Hepatocyte (in vitro differentiated cells): Measurements from ENCODE around the gene IGSF11. TPM values are rescaled to one million over a fixed set of nuclear protein-coding genes. Genes with fewer than 3 reads are reported as not detected.

Experiments used
- DNase-seq: peaks from one replicate; pipeline ENCODE4 v3.0.0-alpha.2; 2016; ENCODE audit warnings: low spot score
- H2AFZ ChIP-seq: fragments of 200-600 bp; sonication (generic); 2 replicates; pipeline ENCODE4 v1.6.0; 2016; ENCODE audit warnings: antibody characterized with exemption, mild to moderate bottlenecking
- H3K27ac ChIP-seq: fragments of 200-600 bp; sonication (generic); 2 replicates; pipeline ENCODE4 v1.5.1; 2016; ENCODE audit warnings: mild to moderate bottlenecking
- H3K27me3 ChIP-seq: fragments of 200-600 bp; sonication (generic); 2 replicates; pipeline ENCODE4 v1.6.1; 2016
- H3K36me3 ChIP-seq: fragments of 200-600 bp; sonication (generic); replicated peaks from 2 replicates; pipeline ENCODE4 v1.5.1; 2016; ENCODE audit warnings: low read depth; ENCODE audit not compliant: insufficient read depth
- H3K4me1 ChIP-seq: fragments of 200-600 bp; sonication (generic); 2 replicates; pipeline ENCODE4 v1.5.1; 2016; ENCODE audit warnings: mild to moderate bottlenecking, moderate library complexity; ENCODE audit not compliant: insufficient read depth
- H3K4me2 ChIP-seq: fragments of 200-600 bp; sonication (generic); 2 replicates; pipeline ENCODE4 v1.6.0; 2016
- H3K4me3 ChIP-seq: fragments of 200-600 bp; sonication (generic); 2 replicates; pipeline ENCODE4 v1.5.1; 2016; ENCODE audit warnings: mild to moderate bottlenecking
- H3K79me2 ChIP-seq: fragments of 200-600 bp; sonication (generic); 2 replicates; pipeline ENCODE4 v1.6.0; 2017; ENCODE audit warnings: mild to moderate bottlenecking
- H3K9me2 ChIP-seq: fragments of 200-600 bp; sonication (generic); replicated peaks from 2 replicates; pipeline ENCODE4 v1.6.0; 2017; ENCODE audit warnings: mild to moderate bottlenecking; ENCODE audit not compliant: insufficient read depth
- H3K9me3 ChIP-seq: fragments of 200-600 bp; sonication (generic); 2 replicates; pipeline ENCODE4 v1.5.1; 2016; ENCODE audit warnings: low read depth, mild to moderate bottlenecking
- H4K20me1 ChIP-seq: fragments of 200-600 bp; sonication (generic); 2 replicates; pipeline ENCODE4 v1.6.0; 2016; ENCODE audit warnings: mild to moderate bottlenecking; ENCODE audit not compliant: insufficient read depth, poor library complexity, severe bottlenecking
- CTCF ChIP-seq: fragments of 200-600 bp; sonication (generic); IDR thresholded peaks from 2 replicates; pipeline ENCODE4 v1.5.1; 2016; ENCODE audit warnings: antibody characterized with exemption, mild to moderate bottlenecking; ENCODE audit not compliant: poor library complexity
- EZH2 ChIP-seq: fragments of 200-600 bp; sonication (generic); IDR thresholded peaks from 2 replicates; pipeline ENCODE4 v1.6.1; 2016; ENCODE audit warnings: antibody characterized with exemption, mild to moderate bottlenecking, borderline replicate concordance
- EZH2phosphoT487 ChIP-seq: fragments of 200-600 bp; sonication (generic); IDR thresholded peaks from one replicate; pipeline ENCODE4 v1.6.1; 2018; ENCODE audit warnings: antibody characterized with exemption, mild to moderate bottlenecking, low read depth, moderate library complexity; ENCODE audit not compliant: unreplicated experiment, severe bottlenecking
- WGBS: methylation state at CpG from one replicate; pipeline ENCODE4 v1.1.6; 2016; ENCODE audit warnings: low lambda C conversion rate; ENCODE audit errors: missing lambda C conversion rate; 5-methylcytosine and 5-hydroxymethylcytosine counted together
- polyA plus RNA-seq: library from polyadenylated mRNA; unstranded; fragments of >200 nt; fragmentation: Nextera tagmentation; extraction: Ambion mirVana; gene quantifications from 2 replicates; pipeline ENCODE4 v1.2.1, GENCODE V29; 2016
- total RNA-seq: library from RNA; depleted of rRNA; stranded (reverse); fragments of >200 nt; gene quantifications from 2 replicates; pipeline ENCODE4 v1.2.3, GENCODE V29; 2014

IGSF11 gene
- total and polyA plus RNA-seq, 2 experiments from 2014 or later: 1.0 TPM; not detected in 1

DNA sequence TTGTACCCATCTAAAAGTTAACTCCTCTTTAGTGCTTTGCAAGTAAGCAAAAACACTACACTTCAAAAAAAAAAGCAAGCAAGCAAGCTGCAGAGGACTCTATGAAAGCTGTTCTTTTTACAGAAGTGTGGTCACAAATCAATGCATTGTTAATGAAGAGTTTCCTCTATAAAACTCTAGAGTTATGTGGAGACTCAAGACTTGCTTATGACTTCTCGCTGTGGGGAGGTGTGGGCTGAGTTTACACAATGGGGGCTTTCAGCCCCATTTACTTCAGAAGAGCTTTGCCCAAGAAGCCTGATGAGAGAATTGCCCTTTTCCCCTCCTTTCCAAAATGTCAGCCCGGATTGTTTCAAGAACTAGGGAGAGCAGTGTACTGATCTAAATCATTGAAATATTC is 144.4 kb downstream of the IGSF11 start:
- H3K9me2 ChIP-seq: no peaks in the 10 kb centered on the region
- no peaks in the 10 kb centered on the region for H4K20me1 ChIP-seq
- TF ChIP-seq EZH2: no peak
- no peak for TF ChIP-seq CTCF
- TF ChIP-seq EZH2phosphoT487: no peak
- no peak overlapping the region for H3K4me3 ChIP-seq
- no peaks in the 10 kb centered on the region for H3K4me1 ChIP-seq
- H3K79me2 ChIP-seq: no peaks in the 10 kb centered on the region
- 78% methylated on average over 2 of the region's 2 CpGs for WGBS
- no peak overlapping the region for H3K27ac ChIP-seq
- no peaks in the 10 kb centered on the region for H3K36me3 ChIP-seq
- DNase-seq: no peak
- no peak overlapping the region for H2AFZ ChIP-seq
- peaks cover 5% of the 10 kb centered on the region for H3K27me3 ChIP-seq
- H3K9me3 ChIP-seq: no peaks in the 10 kb centered on the region
- H3K4me2 ChIP-seq: no peak overlapping the region

DNA sequence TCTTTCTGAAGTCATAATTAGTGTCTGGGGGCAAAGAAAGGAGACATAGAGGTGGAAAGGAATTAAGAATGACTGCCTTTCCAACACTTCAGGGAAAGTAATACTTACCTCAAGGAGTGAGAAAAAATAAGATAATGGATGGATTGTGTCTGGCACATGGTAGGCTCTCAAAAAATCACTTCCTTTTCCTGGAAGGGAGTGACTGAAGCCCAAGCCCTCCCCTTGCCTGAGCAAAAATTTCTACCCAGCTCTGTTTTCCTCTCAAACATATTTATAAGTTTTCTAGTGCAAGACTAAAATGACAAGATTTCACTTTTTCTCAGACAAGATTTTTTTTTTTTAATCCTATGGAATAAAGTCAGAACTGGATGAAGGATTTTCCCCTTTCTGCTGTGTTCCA is 145.0 kb downstream of the IGSF11 start:
- Histone ChIP-seq H3K4me2 (no peak overlapping the region), H3K9me3 (no peaks in the 10 kb centered on the region), H3K9me2 (no peaks in the 10 kb centered on the region), H3K36me3 (no peaks in the 10 kb centered on the region), H3K27ac (no peak overlapping the region), H2AFZ (no peak overlapping the region), H3K79me2 (no peaks in the 10 kb centered on the region), H4K20me1 (no peaks in the 10 kb centered on the region), H3K4me3 (no peak overlapping the region), H3K4me1 (no peaks in the 10 kb centered on the region), H3K27me3 (peaks cover 5% of the 10 kb centered on the region)
- DNase-seq: no peak
- no peak for TF ChIP-seq EZH2phosphoT487
- TF ChIP-seq EZH2: no peak
- no peak for TF ChIP-seq CTCF

- DNase-seq: no peak
- Histone ChIP-seq H3K27me3 (peaks cover 5% of the 10 kb centered on the region), H3K79me2 (no peaks in the 10 kb centered on the region), H3K9me2 (no peaks in the 10 kb centered on the region), H3K4me3 (no peak overlapping the region), H4K20me1 (no peaks in the 10 kb centered on the region), H3K36me3 (no peaks in the 10 kb centered on the region), H2AFZ (no peak overlapping the region), H3K9me3 (no peaks in the 10 kb centered on the region), H3K4me2 (no peak overlapping the region), H3K4me1 (no peaks in the 10 kb centered on the region), H3K27ac (no peak overlapping the region)
- WGBS: 86% methylated on average over 3 of the region's 3 CpGs
- TF ChIP-seq CTCF (no peak), EZH2 (no peak), EZH2phosphoT487 (no peak)
Observed at GRCh38 chr3:118886708-118887107, 147.9 kb downstream of the IGSF11 start.

DNA sequence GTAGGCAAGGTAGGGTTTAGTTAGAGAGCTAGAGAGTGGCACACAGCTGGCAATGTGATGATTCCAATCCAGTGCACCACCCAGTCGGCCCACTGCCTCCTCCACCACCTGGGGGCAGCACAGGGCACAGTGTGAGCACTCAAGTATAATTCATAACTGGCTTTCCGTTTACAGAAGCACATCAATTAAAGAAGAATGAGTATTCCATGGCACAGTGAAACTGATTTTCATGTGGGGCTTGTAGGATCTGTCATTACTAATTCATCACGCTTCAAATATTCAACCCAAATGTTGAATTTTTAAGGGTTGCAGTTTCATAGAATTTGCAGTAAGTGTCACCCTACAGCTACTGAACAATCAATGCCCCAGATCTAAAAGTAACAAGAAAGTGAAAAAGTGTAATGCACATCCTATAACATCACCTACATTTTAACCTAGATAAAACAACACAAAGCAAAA is 149.9 kb downstream of the IGSF11 start:
- Histone ChIP-seq H3K4me3 (no peak overlapping the region), H4K20me1 (no peaks in the 10 kb centered on the region), H3K9me2 (no peaks in the 10 kb centered on the region), H3K36me3 (no peaks in the 10 kb centered on the region), H2AFZ (no peak overlapping the region), H3K4me2 (no peak overlapping the region), H3K4me1 (no peaks in the 10 kb centered on the region), H3K27ac (no peak overlapping the region), H3K9me3 (no peaks in the 10 kb centered on the region), H3K27me3 (peaks cover 15% of the 10 kb centered on the region), H3K79me2 (no peaks in the 10 kb centered on the region)
- peak; percentile 78 for DNase-seq
- TF ChIP-seq EZH2phosphoT487: no peak
- TF ChIP-seq EZH2: no peak
- peak; percentile 97 for TF ChIP-seq CTCF
- WGBS: 7% methylated on average over 3 of the region's 3 CpGs
